Measurements from ENCODE around the gene CDH12.

- TF ChIP-seq POLR2A (IDR thresholded peaks at IDR 0.05; ENCODE audit: low read length), result no peak
- TF ChIP-seq SMC3 (IDR thresholded peaks at IDR 0.05), result no peak
- TF ChIP-seq CTCF (IDR thresholded peaks at IDR 0.05), result no peak
- no peak for TF ChIP-seq EP300 (IDR thresholded peaks at IDR 0.05)
- no peak for TF ChIP-seq RFX5 (IDR thresholded peaks at IDR 0.05)
- TF ChIP-seq TP53 (CRISPR knock-in tag; IDR thresholded peaks at IDR 0.05), result no peak
- TF ChIP-seq FOXS1 (CRISPR knock-in tag; IDR thresholded peaks at IDR 0.05), result no peak
- TF ChIP-seq PHF8 (IDR thresholded peaks at IDR 0.05; ENCODE audit: borderline replicate concordance, low read depth), result no peak
Observed at GRCh38 chr5:22053195-22053594, 799.9 kb downstream of the CDH12 start.
